DOHH2 (cell line): ENCODE results near the gene CARS2.

Experiments
- H3F3A ChIP-seq: fragments of 200-600 bp; sonication (generic), shearing (Covaris generic); 2 replicates; pipeline ENCODE4 v1.6.0; 2016; ENCODE audit warnings: antibody characterized with exemption, mild to moderate bottlenecking; ENCODE audit not compliant: control insufficient read depth, insufficient read depth
- H3K27ac ChIP-seq: fragments of 200-600 bp; sonication (generic); 2 replicates; pipeline ENCODE4 v1.5.1; 2014; ENCODE audit warnings: low read depth, mild to moderate bottlenecking, low read length, moderate library complexity
- H3K27me3 ChIP-seq: fragments of 200-600 bp; sonication (generic); 2 replicates; pipeline ENCODE4 v1.6.1; 2014; ENCODE audit warnings: mild to moderate bottlenecking, low read length, mixed read lengths; ENCODE audit not compliant: control insufficient read depth
- H3K36me3 ChIP-seq: fragments of 200-600 bp; sonication (generic); 2 replicates; pipeline ENCODE4 v1.6.1; 2014; ENCODE audit warnings: mild to moderate bottlenecking, low read length, moderate library complexity, mixed read lengths; ENCODE audit not compliant: control insufficient read depth
- H3K4me1 ChIP-seq: fragments of 200-600 bp; sonication (generic); 2 replicates; pipeline ENCODE4 v1.6.1; 2014; ENCODE audit warnings: mild to moderate bottlenecking, low read length, mixed read lengths; ENCODE audit not compliant: control insufficient read depth
- H3K4me2 ChIP-seq: fragments of 200-600 bp; sonication (generic); 2 replicates; pipeline ENCODE4 v1.6.0; 2014; ENCODE audit warnings: mild to moderate bottlenecking, low read length, moderate library complexity
- H3K4me3 ChIP-seq: fragments of 200-600 bp; sonication (generic); 2 replicates; pipeline ENCODE4 v1.5.1; 2014; ENCODE audit warnings: mild to moderate bottlenecking, low read length, mixed read lengths
- H3K79me2 ChIP-seq: fragments of 200-600 bp; sonication (generic); 2 replicates; pipeline ENCODE4 v1.6.1; 2014; ENCODE audit warnings: mild to moderate bottlenecking, low read length, mixed read lengths; ENCODE audit not compliant: control insufficient read depth
- H3K9me2 ChIP-seq: fragments of 200-600 bp; sonication (generic); replicated peaks from 2 replicates; pipeline ENCODE4 v1.6.1; 2014; ENCODE audit warnings: mild to moderate bottlenecking, low read length, mixed read lengths; ENCODE audit not compliant: control insufficient read depth
- H3K9me3 ChIP-seq: fragments of 200-600 bp; sonication (generic); 2 replicates; pipeline ENCODE4 v1.6.1; 2014; ENCODE audit warnings: antibody characterized with exemption, low read length, mixed read lengths; ENCODE audit not compliant: control insufficient read depth, insufficient read depth
- H4K20me1 ChIP-seq: fragments of 200-600 bp; sonication (generic); 2 replicates; pipeline ENCODE4 v1.6.0; 2014; ENCODE audit warnings: low read depth, mild to moderate bottlenecking, antibody characterized with exemption, low read length, moderate library complexity; ENCODE audit not compliant: control insufficient read depth, insufficient read depth
- CTCF ChIP-seq: fragments of 200-600 bp; sonication (generic); IDR thresholded peaks from one replicate; pipeline ENCODE4 v1.5.1; 2014; ENCODE audit warnings: antibody characterized with exemption, mild to moderate bottlenecking, low read depth, low read length; ENCODE audit not compliant: poor library complexity, severe bottlenecking
- EZH2phosphoT487 ChIP-seq: fragments of 200-600 bp; sonication (generic); IDR thresholded peaks from 2 replicates; pipeline ENCODE4 v1.6.1; 2017; ENCODE audit warnings: borderline replicate concordance, mild to moderate bottlenecking, antibody characterized with exemption, low read length, moderate library complexity, mixed read lengths

Gene CARS2

GRCh38 chr13:110648848-110649421, 57.0 kb downstream of the CARS2 start:
- Histone ChIP-seq H3K4me3 (no peak overlapping the region), H3K27me3 (no peaks in the 10 kb centered on the region), H4K20me1 (no peaks in the 10 kb centered on the region), H3K9me3 (no peaks in the 10 kb centered on the region), H3K9me2 (no peaks in the 10 kb centered on the region), H3K27ac (no peak overlapping the region), H3K4me1 (peaks cover 12% of the 10 kb centered on the region), H3K4me2 (no peak overlapping the region), H3K36me3 (peaks cover 47% of the 10 kb centered on the region), H3K79me2 (no peaks in the 10 kb centered on the region), H3F3A (no peaks in the 10 kb centered on the region)
- TF ChIP-seq EZH2phosphoT487, result no peak
- no peak for TF ChIP-seq CTCF

- Histone ChIP-seq H4K20me1 (no peaks in the 10 kb centered on the region), H3K9me3 (no peaks in the 10 kb centered on the region), H3K4me1 (peaks cover 18% of the 10 kb centered on the region), H3F3A (no peaks in the 10 kb centered on the region), H3K27me3 (no peaks in the 10 kb centered on the region), H3K4me3 (no peak overlapping the region), H3K4me2 (no peak overlapping the region), H3K27ac (no peak overlapping the region), H3K9me2 (no peaks in the 10 kb centered on the region), H3K36me3 (peaks cover 49% of the 10 kb centered on the region), H3K79me2 (no peaks in the 10 kb centered on the region)
- TF ChIP-seq CTCF (no peak), EZH2phosphoT487 (no peak)
These were observed 57.6 kb downstream of the CARS2 start for GRCh38 chr13:110648146-110648819.

DNA sequence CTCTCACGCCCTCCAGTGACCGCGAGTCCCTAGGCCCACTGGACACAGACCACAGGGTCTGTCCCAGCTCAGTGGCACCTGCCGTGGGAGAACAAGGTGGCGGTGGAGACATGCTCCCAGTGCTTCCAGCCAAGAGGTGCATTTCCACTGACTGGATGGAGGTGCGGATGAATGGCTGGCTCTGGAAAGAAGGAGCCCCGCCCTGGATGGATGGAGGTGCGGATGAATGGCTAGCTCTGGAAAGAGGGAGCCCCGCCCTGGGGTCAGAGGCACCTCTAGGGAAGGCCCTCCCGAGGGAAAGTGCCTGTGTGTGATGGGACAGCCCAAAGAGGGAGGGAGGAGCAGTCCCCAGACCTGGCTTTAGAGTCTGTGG, 58.6 kb downstream of the CARS2 start:
- Histone ChIP-seq H3K4me2 (no peak overlapping the region), H3K4me1 (peaks cover 20% of the 10 kb centered on the region), H3K36me3 (peaks cover 54% of the 10 kb centered on the region), H3K27ac (no peak overlapping the region), H3K79me2 (no peaks in the 10 kb centered on the region), H3K9me3 (no peaks in the 10 kb centered on the region), H3K27me3 (no peaks in the 10 kb centered on the region), H3K9me2 (no peaks in the 10 kb centered on the region), H4K20me1 (no peaks in the 10 kb centered on the region), H3K4me3 (no peak overlapping the region), H3F3A (no peaks in the 10 kb centered on the region)
- TF ChIP-seq CTCF (no peak), EZH2phosphoT487 (no peak)
